Body of pancreas (tissue), 4 donors: ENCODE data around the gene CHD8.

Experiments used
- CTCF ChIP-seq, 7 experiments: fragments of 450-650 bp in 4 of 7; fragments of 200-600 bp in 3 of 7; sonication (generic) in 3 of 7; IDR thresholded peaks; one replicate each; pipeline ENCODE4 v1.5.1; 2016 to 2019; ENCODE audit warnings: antibody characterized with exemption in 7 of 7
- POLR2A ChIP-seq, 3 donors: fragments of 450-650 bp; IDR thresholded peaks; one replicate each; pipeline ENCODE4 v1.6.1; 2016; ENCODE audit warnings: antibody characterized with exemption in 3 of 3, mild to moderate bottlenecking in 2 of 3

DNA sequence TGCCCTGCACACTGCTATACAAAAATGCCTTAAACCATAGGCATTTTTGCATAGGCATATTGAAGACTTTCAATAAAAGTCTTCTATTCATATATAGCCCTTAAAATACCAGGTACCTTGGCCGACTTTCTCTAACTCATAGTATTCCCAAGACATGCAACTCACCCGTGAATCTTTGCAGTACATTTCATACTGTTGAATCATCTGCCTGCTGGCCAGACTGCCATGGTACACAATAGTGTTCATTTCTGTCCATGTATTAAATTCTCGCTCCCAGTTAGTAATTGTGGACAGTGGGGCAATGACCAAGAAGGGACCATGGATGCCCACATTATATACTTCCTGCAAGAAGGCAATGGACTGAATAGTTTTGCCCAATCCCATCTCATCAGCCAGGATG is 47.8 kb downstream of the CHD8 start:
- TF ChIP-seq POLR2A (IDR thresholded peaks at IDR 0.05) (no peak), CTCF (IDR thresholded peaks at IDR 0.05) (no peak)
